H1 (cell line): Measurements from ENCODE around the gene FAAH2.

Source experiments
- CTCF ChIP-seq, 3 experiments: IDR thresholded peaks; 1 replicate in 2 of 3; 2 replicates in 1 of 3; pipeline versions ENCODE4 v1.5.1 to v1.6.1; 2011; ENCODE audit warnings: low read length in 3 of 3, mild to moderate bottlenecking in 3 of 3, inconsistent platforms in 2 of 3, low read depth in 1 of 3, moderate library complexity in 1 of 3; ENCODE audit not compliant: insufficient read depth in 1 of 3; ENCODE audit errors: control extremely low read depth in 1 of 3
- EP300 ChIP-seq, 2 experiments: IDR thresholded peaks; 1 replicate in 1 of 2; 2 replicates in 1 of 2; pipeline ENCODE4 v1.6.1; 2011 to 2012; ENCODE audit warnings: low read depth in 2 of 2, low read length in 2 of 2, mild to moderate bottlenecking in 2 of 2, borderline replicate concordance in 1 of 2, inconsistent platforms in 1 of 2, moderate library complexity in 1 of 2
- EZH2 ChIP-seq: fragments of 200-600 bp; sonication (generic); IDR thresholded peaks from 2 replicates; pipeline ENCODE4 v1.7.1; 2012; ENCODE audit warnings: low read depth, mild to moderate bottlenecking, moderate library complexity, low read length, inconsistent platforms; ENCODE audit not compliant: severe bottlenecking
- GABPA ChIP-seq: IDR thresholded peaks from 2 replicates; pipeline ENCODE4 v1.6.1; 2011; ENCODE audit warnings: mild to moderate bottlenecking, low read length, moderate library complexity, borderline replicate concordance; ENCODE audit not compliant: insufficient read depth
- NANOG ChIP-seq: IDR thresholded peaks from 2 replicates; pipeline ENCODE4 v1.6.1; 2011; ENCODE audit warnings: low read length, low read depth, mild to moderate bottlenecking, inconsistent platforms; ENCODE audit not compliant: insufficient read depth, poor library complexity, severe bottlenecking
- POLR2A ChIP-seq, 2 experiments: IDR thresholded peaks; 1 replicate in 1 of 2; 2 replicates in 1 of 2; pipeline ENCODE4 v1.6.1; 2011; ENCODE audit warnings: low read depth in 2 of 2, low read length in 2 of 2, mild to moderate bottlenecking in 2 of 2; ENCODE audit errors: control extremely low read depth in 1 of 2
- RAD21 ChIP-seq, 2 experiments: IDR thresholded peaks in 1 of 2; conservative IDR thresholded peaks in 1 of 2; 2 replicates each; pipeline ENCODE4 v1.6.1; 2011; ENCODE audit warnings: low read depth in 2 of 2, low read length in 2 of 2, improper control_type of control experiment in 1 of 2, inconsistent platforms in 1 of 2, mild to moderate bottlenecking in 1 of 2, moderate library complexity in 1 of 2
- SRF ChIP-seq: IDR thresholded peaks from 2 replicates; pipeline ENCODE4 v1.6.1; 2011; ENCODE audit warnings: mild to moderate bottlenecking, low read depth, low read length, moderate library complexity
- TBP ChIP-seq: IDR thresholded peaks from 2 replicates; pipeline ENCODE4 v1.6.1; 2011; ENCODE audit warnings: low read depth, low read length, improper control_type of control experiment
- TF ChIP-seq, protein P1 (sequence below): IDR thresholded peaks from 2 replicates; pipeline ENCODE4 v1.6.1; 2011; ENCODE audit warnings: low read depth, mild to moderate bottlenecking, low read length; ENCODE audit not compliant: insufficient read depth

- TF ChIP-seq RAD21 (IDR thresholded peaks at IDR 0.05 in 1 of 2, conservative IDR thresholded peaks at IDR 0.05 in 1 of 2; ENCODE audit: low read depth in 2 of 2, low read length in 2 of 2): no peak
- TF ChIP-seq GABPA: no peak
- TF ChIP-seq EZH2: no peak
- no peak for TF ChIP-seq TBP
- no peak for TF ChIP-seq POLR2A (IDR thresholded peaks at IDR 0.05; ENCODE audit: control extremely low read depth in 1 of 2, low read depth in 2 of 2, low read length in 2 of 2)
- TF ChIP-seq, protein P1, sequence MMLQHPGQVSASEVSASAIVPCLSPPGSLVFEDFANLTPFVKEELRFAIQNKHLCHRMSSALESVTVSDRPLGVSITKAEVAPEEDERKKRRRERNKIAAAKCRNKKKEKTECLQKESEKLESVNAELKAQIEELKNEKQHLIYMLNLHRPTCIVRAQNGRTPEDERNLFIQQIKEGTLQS: no peak
- no peak for TF ChIP-seq SRF
- TF ChIP-seq CTCF (IDR thresholded peaks at IDR 0.05; ENCODE audit: control extremely low read depth in 1 of 3, insufficient read depth in 1 of 3, low read depth in 1 of 3, low read length in 3 of 3): no peak
- no peak for TF ChIP-seq EP300 (IDR thresholded peaks at IDR 0.05; ENCODE audit: borderline replicate concordance in 1 of 2, low read depth in 2 of 2, low read length in 2 of 2)
- no peak for TF ChIP-seq NANOG
Measured at GRCh38 chrX:57422790-57423189, 136.3 kb downstream of the FAAH2 start.
